WTC11 (cell line): ENCODE measurements around the gene STAB1. TPM values are rescaled to one million over a fixed set of nuclear protein-coding genes. Genes with fewer than 3 reads are reported as not detected.

ENCODE experiments used
- ATAC-seq: fragments of 200-7000 bp; cut with Tn5 transposase; 2 replicates; pipeline ENCODE4 v1.10.0; 2021; ENCODE audit warnings: mild to moderate bottlenecking, moderate library complexity
- CTCF ChIA-PET: fragments of 300-600 bp; sonication (Branson Sonifier 250); formaldehyde crosslinking; loops from one replicate; lab custom pipeline; 2021; ENCODE audit warnings: antibody characterized with exemption; lab: Charles Lee
- POLR2A ChIA-PET: fragments of 350-600 bp; sonication (Branson Sonifier 250); formaldehyde crosslinking; loops from one replicate; lab custom pipeline; 2021; ENCODE audit warnings: antibody characterized with exemption; lab: Charles Lee
- DNase-seq: peaks from one replicate; pipeline ENCODE4 v3.0.0; 2021; ENCODE audit warnings: low spot score
- H3K27ac Mint-ChIP-seq: 2 replicates; pipeline ENCODE4 v1.8.0; 2021; ENCODE audit warnings: mixed read lengths
- H3K27me3 Mint-ChIP-seq: 2 replicates; pipeline ENCODE4 v1.8.0; 2021; ENCODE audit warnings: low read depth, mild to moderate bottlenecking, moderate library complexity, mixed read lengths
- H3K36me3 Mint-ChIP-seq: 2 replicates; pipeline ENCODE4 v1.8.0; 2021; ENCODE audit warnings: mixed read lengths
- H3K4me1 Mint-ChIP-seq: 2 replicates; pipeline ENCODE4 v1.8.0; 2022; ENCODE audit warnings: mixed read lengths
- H3K4me3 Mint-ChIP-seq: 2 replicates; pipeline ENCODE4 v1.8.0; 2021; ENCODE audit warnings: mild to moderate bottlenecking, moderate library complexity, mixed read lengths
- H3K9me3 Mint-ChIP-seq: 2 replicates; pipeline ENCODE4 v1.8.0; 2021; ENCODE audit warnings: mixed read lengths
- CBFB ChIP-seq: sonication (generic); formaldehyde crosslinking; IDR thresholded peaks from 2 replicates; pipeline ENCODE4 v1.8.1; 2022; ENCODE audit warnings: mild to moderate bottlenecking, low read depth, missing genetic modification reagents
- ETV6 ChIP-seq: sonication (generic); formaldehyde crosslinking; IDR thresholded peaks from 2 replicates; pipeline ENCODE4 v1.8.1; 2022; ENCODE audit warnings: mild to moderate bottlenecking, missing genetic modification reagents
- GRHL2 ChIP-seq: fragments of 250-450 bp; sonication (Bioruptor Pico); IDR thresholded peaks from 2 replicates; pipeline ENCODE4 v1.8.0; 2022; ENCODE audit warnings: mild to moderate bottlenecking, moderate library complexity; ENCODE audit not compliant: insufficient replicate concordance, severe bottlenecking
- HMGA2 ChIP-seq: fragments of 250-450 bp; sonication (Bioruptor Pico); IDR thresholded peaks from 2 replicates; pipeline ENCODE4 v1.4.0; 2021; ENCODE audit warnings: mild to moderate bottlenecking, moderate library complexity
- JUN ChIP-seq: sonication (generic); formaldehyde crosslinking; IDR thresholded peaks from 2 replicates; pipeline ENCODE4 v1.8.0; 2023; ENCODE audit warnings: mild to moderate bottlenecking, missing genetic modification reagents
- OVOL2 ChIP-seq: fragments of 250-450 bp; sonication (Bioruptor Pico); IDR thresholded peaks from 2 replicates; pipeline ENCODE4 v1.9.0; 2021; ENCODE audit warnings: mild to moderate bottlenecking, borderline replicate concordance
- PRRX2 ChIP-seq: fragments of 250-450 bp; sonication (Bioruptor Pico); IDR thresholded peaks from 2 replicates; pipeline ENCODE4 v1.8.0; 2021; ENCODE audit warnings: mild to moderate bottlenecking
- ZNF121 ChIP-seq: sonication (generic); formaldehyde crosslinking; IDR thresholded peaks from 2 replicates; pipeline ENCODE4 v1.8.0; 2023; ENCODE audit warnings: missing genetic modification reagents
- total RNA-seq: library from RNA; stranded (reverse); gene quantifications from 3 replicates; pipeline ENCODE4 v1.2.3, GENCODE V29; 2021
- TF ChIP-seq, protein P1 (sequence below): sonication (generic); formaldehyde crosslinking; IDR thresholded peaks from 2 replicates; pipeline ENCODE4 v1.8.1; 2022; ENCODE audit warnings: mild to moderate bottlenecking, missing genetic modification reagents, moderate library complexity, borderline replicate concordance
- TF ChIP-seq, protein P2 (sequence below): sonication (generic); formaldehyde crosslinking; IDR thresholded peaks from 2 replicates; pipeline ENCODE4 v1.8.0; 2022; ENCODE audit warnings: mild to moderate bottlenecking, missing genetic modification reagents
- TF ChIP-seq, protein P3 (sequence below): sonication (generic); formaldehyde crosslinking; IDR thresholded peaks from 2 replicates; pipeline ENCODE4 v1.8.0; 2023; ENCODE audit warnings: missing genetic modification reagents
- TF ChIP-seq, protein P4 (sequence below): sonication (generic); formaldehyde crosslinking; conservative IDR thresholded peaks from 2 replicates; pipeline ENCODE4 v1.8.1; 2023; ENCODE audit warnings: mild to moderate bottlenecking, low read depth, missing genetic modification reagents, moderate library complexity
- TF ChIP-seq, protein P5 (sequence below): sonication (generic); formaldehyde crosslinking; IDR thresholded peaks from 2 replicates; pipeline ENCODE4 v1.8.0; 2023; ENCODE audit warnings: missing genetic modification reagents, mild to moderate bottlenecking, borderline replicate concordance
- TF ChIP-seq, protein P6 (sequence below): sonication (generic); formaldehyde crosslinking; IDR thresholded peaks from 2 replicates; pipeline ENCODE4 v1.8.1; 2022; ENCODE audit warnings: missing genetic modification reagents, borderline replicate concordance
- TF ChIP-seq, protein P7 (sequence below): sonication (generic); formaldehyde crosslinking; IDR thresholded peaks from 2 replicates; pipeline ENCODE4 v1.8.0; 2022; ENCODE audit warnings: mild to moderate bottlenecking, missing genetic modification reagents
- TF ChIP-seq, protein P8 (sequence below): fragments of 250-450 bp; sonication (Bioruptor Pico); IDR thresholded peaks from 2 replicates; pipeline ENCODE4 v1.9.0; 2021; ENCODE audit warnings: mild to moderate bottlenecking
- TF ChIP-seq, protein P9 (sequence below): sonication (generic); formaldehyde crosslinking; IDR thresholded peaks from 2 replicates; pipeline ENCODE4 v1.8.0; 2023; ENCODE audit warnings: mild to moderate bottlenecking, missing genetic modification reagents

Gene STAB1
- total RNA-seq, 1 experiment from 2014 or later: 1.9 TPM

DNA sequence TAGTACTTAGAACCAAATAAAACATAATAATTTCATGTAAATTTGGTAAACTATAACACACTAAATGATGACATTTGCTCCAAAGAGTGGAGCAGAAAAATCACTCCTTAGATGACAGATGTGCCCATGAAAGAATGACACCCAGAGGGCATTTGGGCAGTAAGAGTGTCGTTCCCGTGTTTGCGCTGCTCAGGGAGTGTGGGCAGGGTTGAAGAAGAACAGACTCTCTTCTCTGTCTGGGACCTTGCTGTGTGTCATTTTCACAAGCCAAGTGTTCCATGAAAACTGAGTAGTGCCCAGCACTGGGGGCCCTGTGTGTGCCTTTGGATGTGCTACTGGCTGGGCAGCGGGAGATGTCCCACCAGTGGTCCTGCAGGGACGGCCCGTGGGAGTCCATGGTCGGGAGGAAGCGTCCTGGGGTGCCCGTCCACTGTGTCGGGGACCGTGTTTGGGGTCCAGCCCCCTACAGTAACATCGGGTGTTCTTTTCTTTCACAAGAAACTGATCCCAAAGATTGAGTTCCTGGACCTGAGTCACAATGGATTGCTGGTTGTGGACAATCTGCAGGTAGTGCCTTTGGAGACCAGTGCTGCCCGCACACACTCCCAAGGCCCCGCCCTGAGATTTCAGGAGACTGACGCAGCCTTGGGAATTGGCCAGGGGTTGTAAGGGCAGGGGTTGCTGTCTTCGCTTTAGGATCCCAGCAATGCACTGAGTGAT is 17.9 kb upstream of the STAB1 start:
- no peaks in the 10 kb centered on the region for H3K27me3 Mint-ChIP-seq
- ATAC-seq (no peak), DNase-seq (no peak)
- no peak overlapping the region for H3K4me3 Mint-ChIP-seq
- no peaks in the 10 kb centered on the region for H3K9me3 Mint-ChIP-seq
- no peak overlapping the region for H3K27ac Mint-ChIP-seq
- peaks cover 75% of the 10 kb centered on the region for H3K36me3 Mint-ChIP-seq
- H3K4me1 Mint-ChIP-seq: no peaks in the 10 kb centered on the region
- CTCF ChIA-PET: no interaction called here
- POLR2A ChIA-PET: no interaction called here
- TF ChIP-seq OVOL2 (CRISPR knock-in tag): no peak
- TF ChIP-seq, protein P1, sequence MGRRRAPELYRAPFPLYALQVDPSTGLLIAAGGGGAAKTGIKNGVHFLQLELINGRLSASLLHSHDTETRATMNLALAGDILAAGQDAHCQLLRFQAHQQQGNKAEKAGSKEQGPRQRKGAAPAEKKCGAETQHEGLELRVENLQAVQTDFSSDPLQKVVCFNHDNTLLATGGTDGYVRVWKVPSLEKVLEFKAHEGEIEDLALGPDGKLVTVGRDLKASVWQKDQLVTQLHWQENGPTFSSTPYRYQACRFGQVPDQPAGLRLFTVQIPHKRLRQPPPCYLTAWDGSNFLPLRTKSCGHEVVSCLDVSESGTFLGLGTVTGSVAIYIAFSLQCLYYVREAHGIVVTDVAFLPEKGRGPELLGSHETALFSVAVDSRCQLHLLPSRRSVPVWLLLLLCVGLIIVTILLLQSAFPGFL: no peak
- TF ChIP-seq, protein P2, sequence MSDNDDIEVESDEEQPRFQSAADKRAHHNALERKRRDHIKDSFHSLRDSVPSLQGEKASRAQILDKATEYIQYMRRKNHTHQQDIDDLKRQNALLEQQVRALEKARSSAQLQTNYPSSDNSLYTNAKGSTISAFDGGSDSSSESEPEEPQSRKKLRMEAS: no peak
- TF ChIP-seq GRHL2: no peak
- TF ChIP-seq, protein P3, sequence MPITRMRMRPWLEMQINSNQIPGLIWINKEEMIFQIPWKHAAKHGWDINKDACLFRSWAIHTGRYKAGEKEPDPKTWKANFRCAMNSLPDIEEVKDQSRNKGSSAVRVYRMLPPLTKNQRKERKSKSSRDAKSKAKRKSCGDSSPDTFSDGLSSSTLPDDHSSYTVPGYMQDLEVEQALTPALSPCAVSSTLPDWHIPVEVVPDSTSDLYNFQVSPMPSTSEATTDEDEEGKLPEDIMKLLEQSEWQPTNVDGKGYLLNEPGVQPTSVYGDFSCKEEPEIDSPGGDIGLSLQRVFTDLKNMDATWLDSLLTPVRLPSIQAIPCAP (CRISPR knock-in tag): no peak
- TF ChIP-seq, protein P4, sequence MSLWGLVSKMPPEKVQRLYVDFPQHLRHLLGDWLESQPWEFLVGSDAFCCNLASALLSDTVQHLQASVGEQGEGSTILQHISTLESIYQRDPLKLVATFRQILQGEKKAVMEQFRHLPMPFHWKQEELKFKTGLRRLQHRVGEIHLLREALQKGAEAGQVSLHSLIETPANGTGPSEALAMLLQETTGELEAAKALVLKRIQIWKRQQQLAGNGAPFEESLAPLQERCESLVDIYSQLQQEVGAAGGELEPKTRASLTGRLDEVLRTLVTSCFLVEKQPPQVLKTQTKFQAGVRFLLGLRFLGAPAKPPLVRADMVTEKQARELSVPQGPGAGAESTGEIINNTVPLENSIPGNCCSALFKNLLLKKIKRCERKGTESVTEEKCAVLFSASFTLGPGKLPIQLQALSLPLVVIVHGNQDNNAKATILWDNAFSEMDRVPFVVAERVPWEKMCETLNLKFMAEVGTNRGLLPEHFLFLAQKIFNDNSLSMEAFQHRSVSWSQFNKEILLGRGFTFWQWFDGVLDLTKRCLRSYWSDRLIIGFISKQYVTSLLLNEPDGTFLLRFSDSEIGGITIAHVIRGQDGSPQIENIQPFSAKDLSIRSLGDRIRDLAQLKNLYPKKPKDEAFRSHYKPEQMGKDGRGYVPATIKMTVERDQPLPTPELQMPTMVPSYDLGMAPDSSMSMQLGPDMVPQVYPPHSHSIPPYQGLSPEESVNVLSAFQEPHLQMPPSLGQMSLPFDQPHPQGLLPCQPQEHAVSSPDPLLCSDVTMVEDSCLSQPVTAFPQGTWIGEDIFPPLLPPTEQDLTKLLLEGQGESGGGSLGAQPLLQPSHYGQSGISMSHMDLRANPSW: no peak
- no peak for TF ChIP-seq ETV6 (CRISPR knock-in tag)
- TF ChIP-seq JUN (CRISPR knock-in tag): no peak
- TF ChIP-seq PRRX2 (CRISPR knock-in tag): no peak
- TF ChIP-seq HMGA2 (CRISPR knock-in tag): no peak
- TF ChIP-seq CBFB (CRISPR knock-in tag): no peak
- TF ChIP-seq, protein P5, sequence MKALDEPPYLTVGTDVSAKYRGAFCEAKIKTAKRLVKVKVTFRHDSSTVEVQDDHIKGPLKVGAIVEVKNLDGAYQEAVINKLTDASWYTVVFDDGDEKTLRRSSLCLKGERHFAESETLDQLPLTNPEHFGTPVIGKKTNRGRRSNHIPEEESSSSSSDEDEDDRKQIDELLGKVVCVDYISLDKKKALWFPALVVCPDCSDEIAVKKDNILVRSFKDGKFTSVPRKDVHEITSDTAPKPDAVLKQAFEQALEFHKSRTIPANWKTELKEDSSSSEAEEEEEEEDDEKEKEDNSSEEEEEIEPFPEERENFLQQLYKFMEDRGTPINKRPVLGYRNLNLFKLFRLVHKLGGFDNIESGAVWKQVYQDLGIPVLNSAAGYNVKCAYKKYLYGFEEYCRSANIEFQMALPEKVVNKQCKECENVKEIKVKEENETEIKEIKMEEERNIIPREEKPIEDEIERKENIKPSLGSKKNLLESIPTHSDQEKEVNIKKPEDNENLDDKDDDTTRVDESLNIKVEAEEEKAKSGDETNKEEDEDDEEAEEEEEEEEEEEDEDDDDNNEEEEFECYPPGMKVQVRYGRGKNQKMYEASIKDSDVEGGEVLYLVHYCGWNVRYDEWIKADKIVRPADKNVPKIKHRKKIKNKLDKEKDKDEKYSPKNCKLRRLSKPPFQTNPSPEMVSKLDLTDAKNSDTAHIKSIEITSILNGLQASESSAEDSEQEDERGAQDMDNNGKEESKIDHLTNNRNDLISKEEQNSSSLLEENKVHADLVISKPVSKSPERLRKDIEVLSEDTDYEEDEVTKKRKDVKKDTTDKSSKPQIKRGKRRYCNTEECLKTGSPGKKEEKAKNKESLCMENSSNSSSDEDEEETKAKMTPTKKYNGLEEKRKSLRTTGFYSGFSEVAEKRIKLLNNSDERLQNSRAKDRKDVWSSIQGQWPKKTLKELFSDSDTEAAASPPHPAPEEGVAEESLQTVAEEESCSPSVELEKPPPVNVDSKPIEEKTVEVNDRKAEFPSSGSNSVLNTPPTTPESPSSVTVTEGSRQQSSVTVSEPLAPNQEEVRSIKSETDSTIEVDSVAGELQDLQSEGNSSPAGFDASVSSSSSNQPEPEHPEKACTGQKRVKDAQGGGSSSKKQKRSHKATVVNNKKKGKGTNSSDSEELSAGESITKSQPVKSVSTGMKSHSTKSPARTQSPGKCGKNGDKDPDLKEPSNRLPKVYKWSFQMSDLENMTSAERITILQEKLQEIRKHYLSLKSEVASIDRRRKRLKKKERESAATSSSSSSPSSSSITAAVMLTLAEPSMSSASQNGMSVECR (CRISPR knock-in tag): no peak
- TF ChIP-seq, protein P6, sequence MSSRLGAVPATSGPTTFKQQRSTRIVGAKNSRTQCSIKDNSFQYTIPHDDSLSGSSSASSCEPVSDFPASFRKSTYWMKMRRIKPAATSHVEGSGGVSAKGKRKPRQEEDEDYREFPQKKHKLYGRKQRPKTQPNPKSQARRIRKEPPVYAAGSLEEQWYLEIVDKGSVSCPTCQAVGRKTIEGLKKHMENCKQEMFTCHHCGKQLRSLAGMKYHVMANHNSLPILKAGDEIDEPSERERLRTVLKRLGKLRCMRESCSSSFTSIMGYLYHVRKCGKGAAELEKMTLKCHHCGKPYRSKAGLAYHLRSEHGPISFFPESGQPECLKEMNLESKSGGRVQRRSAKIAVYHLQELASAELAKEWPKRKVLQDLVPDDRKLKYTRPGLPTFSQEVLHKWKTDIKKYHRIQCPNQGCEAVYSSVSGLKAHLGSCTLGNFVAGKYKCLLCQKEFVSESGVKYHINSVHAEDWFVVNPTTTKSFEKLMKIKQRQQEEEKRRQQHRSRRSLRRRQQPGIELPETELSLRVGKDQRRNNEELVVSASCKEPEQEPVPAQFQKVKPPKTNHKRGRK (CRISPR knock-in tag): no peak
- no peak for TF ChIP-seq ZNF121 (CRISPR knock-in tag)
- TF ChIP-seq, protein P7, sequence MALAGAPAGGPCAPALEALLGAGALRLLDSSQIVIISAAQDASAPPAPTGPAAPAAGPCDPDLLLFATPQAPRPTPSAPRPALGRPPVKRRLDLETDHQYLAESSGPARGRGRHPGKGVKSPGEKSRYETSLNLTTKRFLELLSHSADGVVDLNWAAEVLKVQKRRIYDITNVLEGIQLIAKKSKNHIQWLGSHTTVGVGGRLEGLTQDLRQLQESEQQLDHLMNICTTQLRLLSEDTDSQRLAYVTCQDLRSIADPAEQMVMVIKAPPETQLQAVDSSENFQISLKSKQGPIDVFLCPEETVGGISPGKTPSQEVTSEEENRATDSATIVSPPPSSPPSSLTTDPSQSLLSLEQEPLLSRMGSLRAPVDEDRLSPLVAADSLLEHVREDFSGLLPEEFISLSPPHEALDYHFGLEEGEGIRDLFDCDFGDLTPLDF (CRISPR knock-in tag): no peak
- TF ChIP-seq, protein P8, sequence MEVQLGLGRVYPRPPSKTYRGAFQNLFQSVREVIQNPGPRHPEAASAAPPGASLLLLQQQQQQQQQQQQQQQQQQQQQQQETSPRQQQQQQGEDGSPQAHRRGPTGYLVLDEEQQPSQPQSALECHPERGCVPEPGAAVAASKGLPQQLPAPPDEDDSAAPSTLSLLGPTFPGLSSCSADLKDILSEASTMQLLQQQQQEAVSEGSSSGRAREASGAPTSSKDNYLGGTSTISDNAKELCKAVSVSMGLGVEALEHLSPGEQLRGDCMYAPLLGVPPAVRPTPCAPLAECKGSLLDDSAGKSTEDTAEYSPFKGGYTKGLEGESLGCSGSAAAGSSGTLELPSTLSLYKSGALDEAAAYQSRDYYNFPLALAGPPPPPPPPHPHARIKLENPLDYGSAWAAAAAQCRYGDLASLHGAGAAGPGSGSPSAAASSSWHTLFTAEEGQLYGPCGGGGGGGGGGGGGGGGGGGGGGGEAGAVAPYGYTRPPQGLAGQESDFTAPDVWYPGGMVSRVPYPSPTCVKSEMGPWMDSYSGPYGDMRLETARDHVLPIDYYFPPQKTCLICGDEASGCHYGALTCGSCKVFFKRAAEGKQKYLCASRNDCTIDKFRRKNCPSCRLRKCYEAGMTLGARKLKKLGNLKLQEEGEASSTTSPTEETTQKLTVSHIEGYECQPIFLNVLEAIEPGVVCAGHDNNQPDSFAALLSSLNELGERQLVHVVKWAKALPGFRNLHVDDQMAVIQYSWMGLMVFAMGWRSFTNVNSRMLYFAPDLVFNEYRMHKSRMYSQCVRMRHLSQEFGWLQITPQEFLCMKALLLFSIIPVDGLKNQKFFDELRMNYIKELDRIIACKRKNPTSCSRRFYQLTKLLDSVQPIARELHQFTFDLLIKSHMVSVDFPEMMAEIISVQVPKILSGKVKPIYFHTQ (CRISPR knock-in tag): no peak
- TF ChIP-seq, protein P9, sequence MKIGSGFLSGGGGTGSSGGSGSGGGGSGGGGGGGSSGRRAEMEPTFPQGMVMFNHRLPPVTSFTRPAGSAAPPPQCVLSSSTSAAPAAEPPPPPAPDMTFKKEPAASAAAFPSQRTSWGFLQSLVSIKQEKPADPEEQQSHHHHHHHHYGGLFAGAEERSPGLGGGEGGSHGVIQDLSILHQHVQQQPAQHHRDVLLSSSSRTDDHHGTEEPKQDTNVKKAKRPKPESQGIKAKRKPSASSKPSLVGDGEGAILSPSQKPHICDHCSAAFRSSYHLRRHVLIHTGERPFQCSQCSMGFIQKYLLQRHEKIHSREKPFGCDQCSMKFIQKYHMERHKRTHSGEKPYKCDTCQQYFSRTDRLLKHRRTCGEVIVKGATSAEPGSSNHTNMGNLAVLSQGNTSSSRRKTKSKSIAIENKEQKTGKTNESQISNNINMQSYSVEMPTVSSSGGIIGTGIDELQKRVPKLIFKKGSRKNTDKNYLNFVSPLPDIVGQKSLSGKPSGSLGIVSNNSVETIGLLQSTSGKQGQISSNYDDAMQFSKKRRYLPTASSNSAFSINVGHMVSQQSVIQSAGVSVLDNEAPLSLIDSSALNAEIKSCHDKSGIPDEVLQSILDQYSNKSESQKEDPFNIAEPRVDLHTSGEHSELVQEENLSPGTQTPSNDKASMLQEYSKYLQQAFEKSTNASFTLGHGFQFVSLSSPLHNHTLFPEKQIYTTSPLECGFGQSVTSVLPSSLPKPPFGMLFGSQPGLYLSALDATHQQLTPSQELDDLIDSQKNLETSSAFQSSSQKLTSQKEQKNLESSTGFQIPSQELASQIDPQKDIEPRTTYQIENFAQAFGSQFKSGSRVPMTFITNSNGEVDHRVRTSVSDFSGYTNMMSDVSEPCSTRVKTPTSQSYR (CRISPR knock-in tag): no peak
